Measurements from ENCODE around the gene NCK1. TPM values are rescaled to one million over a fixed set of nuclear protein-coding genes. Genes with fewer than 3 reads are reported as not detected.
"Not testable (repeated sequence)": the region's sequence is repeated elsewhere in the genome, so short reads cannot be mapped to it uniquely, and the experiment has no call there.

NCK1 gene
- total RNA-seq, 1 experiment from 2014 or later = 25.6 TPM

DNA sequence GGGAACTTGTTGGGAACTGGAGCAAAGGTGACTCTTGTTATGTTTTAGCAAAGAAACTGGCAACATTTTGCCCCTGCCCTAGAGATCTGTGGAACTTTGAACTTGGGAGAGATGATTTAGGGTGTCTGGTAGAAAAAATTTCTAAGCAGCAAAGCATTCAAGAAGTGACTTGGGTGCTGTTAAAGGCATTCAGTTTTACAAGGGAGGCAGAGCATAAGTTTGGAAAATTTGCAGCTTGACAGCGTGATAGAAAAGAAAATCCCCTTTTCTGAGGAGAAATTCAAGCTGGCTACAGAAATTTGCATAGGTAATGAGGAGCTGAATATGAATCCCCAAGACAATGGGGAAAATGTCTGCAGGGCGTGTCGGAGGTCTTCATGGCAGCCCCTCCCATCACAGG, 10.2 kb downstream of the NCK1 start:
- intact Hi-C loops (cut with micrococcal nuclease); DNase-seq (ENCODE audit: low read depth, low spot score); H4K20me1 ChIP-seq (ENCODE audit: insufficient read depth); H2AFZ ChIP-seq (ENCODE audit: low read depth, low read length, poor library complexity, severe bottlenecking); POLR2A ChIA-PET; H3K36me3 ChIP-seq (ENCODE audit: control insufficient read depth in 1 of 2, insufficient read depth in 2 of 2, low read length in 2 of 2); H3K4me3 ChIP-seq (replicated peaks in 1 of 2; ENCODE audit: low read depth in 1 of 2, low read length in 2 of 2); CTCF ChIA-PET; H3K27me3 ChIP-seq (ENCODE audit: insufficient read depth, low read length); H3K9ac ChIP-seq (ENCODE audit: low read length); ATAC-seq; H3K9me3 ChIP-seq (ENCODE audit: control insufficient read depth in 1 of 2, insufficient read depth in 1 of 2, low read depth in 1 of 2, low read length in 2 of 2); RAD21 ChIA-PET (ENCODE audit: low non-redundant PET in 1 of 2, low total read pairs in 2 of 2, uncharacterized antibody in 2 of 2, unreplicated experiment in 2 of 2); H3K9me2 ChIP-seq (ENCODE audit: insufficient read depth); H3K4me2 ChIP-seq (ENCODE audit: low read length); H3K4me1 ChIP-seq (ENCODE audit: control insufficient read depth in 1 of 2, insufficient read depth in 2 of 2, low read length in 2 of 2); H3K27ac ChIP-seq (ENCODE audit: low read depth, low read length); BruUV-seq (replicated peaks): not testable (repeated sequence)
- peaks cover 87% of the 10 kb centered on the region for H3K79me2 ChIP-seq (ENCODE audit: insufficient read depth, low read length)

DNA sequence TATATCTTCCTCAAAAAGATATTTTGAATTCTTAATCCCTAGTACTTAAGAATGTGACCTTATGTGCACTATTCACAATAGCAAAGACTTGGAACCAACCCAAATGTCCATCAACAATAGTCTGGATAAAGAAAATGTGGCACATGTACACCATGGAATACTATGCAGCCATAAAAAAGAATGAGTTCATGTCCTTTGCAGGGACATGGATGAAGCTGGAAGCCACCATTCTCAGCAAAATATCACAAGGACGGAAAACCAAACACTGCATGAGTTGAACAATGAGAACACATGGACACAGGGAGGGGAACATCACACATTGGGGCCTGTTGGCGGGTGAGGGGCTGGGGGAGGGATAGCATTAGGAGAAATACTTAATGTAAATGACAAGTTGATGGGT, 17.5 kb downstream of the NCK1 start:
- POLR2A ChIA-PET; DNase-seq (ENCODE audit: low read depth, low spot score): not testable (repeated sequence)

DNA sequence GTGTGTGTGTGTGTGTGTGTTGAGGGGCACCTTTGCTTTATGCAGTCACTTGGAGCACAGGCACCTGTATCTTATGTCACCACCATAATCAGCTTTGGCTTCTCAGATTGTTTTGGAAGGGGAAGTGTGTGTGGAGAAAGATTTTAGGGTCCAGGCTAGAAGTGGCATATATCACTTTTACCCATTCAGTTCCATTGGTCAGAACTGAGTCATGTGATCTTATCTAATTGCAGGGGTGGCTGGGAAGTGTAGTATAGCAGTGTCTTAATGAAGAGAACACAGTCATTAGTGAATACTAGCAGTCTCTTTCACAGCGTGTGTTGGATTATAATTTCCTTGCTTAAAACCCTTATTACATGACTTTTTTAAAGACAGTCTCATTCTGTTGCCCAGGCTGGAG, 20.6 kb downstream of the NCK1 start:
- DNase-seq (ENCODE audit: low read depth, low spot score) (no peak), ATAC-seq (0 out of 2 replicates have a peak, but pooled peaks have one; percentile 58)
- no peaks in the 10 kb centered on the region for H3K27me3 ChIP-seq (ENCODE audit: insufficient read depth, low read length)
- no peaks in the 10 kb centered on the region for H3K36me3 ChIP-seq (ENCODE audit: control insufficient read depth in 1 of 2, insufficient read depth in 2 of 2, low read length in 2 of 2)
- H3K4me3 ChIP-seq (replicated peaks in 1 of 2; ENCODE audit: low read depth in 1 of 2, low read length in 2 of 2) = no peak overlapping the region
- H3K9me3 ChIP-seq (ENCODE audit: control insufficient read depth in 1 of 2, insufficient read depth in 1 of 2, low read depth in 1 of 2, low read length in 2 of 2) = no peaks in the 10 kb centered on the region
- TF ChIP-seq POLR2A (IDR thresholded peaks at IDR 0.05; ENCODE audit: borderline replicate concordance, extremely low read depth, insufficient read depth, insufficient read length) (no peak), EZH2phosphoT487 (IDR thresholded peaks at IDR 0.05; ENCODE audit: borderline replicate concordance) (no peak), SP1 (IDR thresholded peaks at IDR 0.05; ENCODE audit: low read depth) (no peak), ZFX (IDR thresholded peaks at IDR 0.05) (no peak), TCF7L2 (IDR thresholded peaks at IDR 0.05; ENCODE audit: borderline replicate concordance, extremely low read depth, insufficient read depth, insufficient read length) (no peak)
- TF ChIP-seq, protein P1, sequence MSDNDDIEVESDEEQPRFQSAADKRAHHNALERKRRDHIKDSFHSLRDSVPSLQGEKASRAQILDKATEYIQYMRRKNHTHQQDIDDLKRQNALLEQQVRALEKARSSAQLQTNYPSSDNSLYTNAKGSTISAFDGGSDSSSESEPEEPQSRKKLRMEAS (IDR thresholded peaks at IDR 0.05) = no peak
- no TSS peak for BruUV-seq (replicated peaks)
- no peak overlapping the region for H3K4me2 ChIP-seq (ENCODE audit: low read length)
- peaks cover 90% of the 10 kb centered on the region for H3K79me2 ChIP-seq (ENCODE audit: insufficient read depth, low read length)
- ChIA-PET CTCF (no interaction called here), POLR2A (no interaction called here), RAD21 (ENCODE audit: low non-redundant PET in 1 of 2, low total read pairs in 2 of 2, uncharacterized antibody in 2 of 2, unreplicated experiment in 2 of 2) (no interaction called here)
- H3K4me1 ChIP-seq (ENCODE audit: control insufficient read depth in 1 of 2, insufficient read depth in 2 of 2, low read length in 2 of 2) = no peaks in the 10 kb centered on the region
- no peaks in the 10 kb centered on the region for H3K9me2 ChIP-seq (ENCODE audit: insufficient read depth)
- peaks cover 7% of the 10 kb centered on the region; the same call in 1 of the 2 replicates for H4K20me1 ChIP-seq (ENCODE audit: insufficient read depth)
- no peak overlapping the region for H3K27ac ChIP-seq (ENCODE audit: low read depth, low read length)
- H3K9ac ChIP-seq (ENCODE audit: low read length) = no peak overlapping the region
- intact Hi-C loops (cut with micrococcal nuclease) = no loop called here
- no peak overlapping the region for H2AFZ ChIP-seq (ENCODE audit: low read depth, low read length, poor library complexity, severe bottlenecking)

More for the DNA sequence above, 17.5 kb downstream of the NCK1 start:
- H3K4me2 ChIP-seq (ENCODE audit: low read length); H3K9ac ChIP-seq (ENCODE audit: low read length); H3K36me3 ChIP-seq (ENCODE audit: control insufficient read depth in 1 of 2, insufficient read depth in 2 of 2, low read length in 2 of 2); H3K27ac ChIP-seq (ENCODE audit: low read depth, low read length); H4K20me1 ChIP-seq (ENCODE audit: insufficient read depth); BruUV-seq (replicated peaks); H3K9me3 ChIP-seq (ENCODE audit: control insufficient read depth in 1 of 2, insufficient read depth in 1 of 2, low read depth in 1 of 2, low read length in 2 of 2); RAD21 ChIA-PET (ENCODE audit: low non-redundant PET in 1 of 2, low total read pairs in 2 of 2, uncharacterized antibody in 2 of 2, unreplicated experiment in 2 of 2); H3K4me3 ChIP-seq (replicated peaks in 1 of 2; ENCODE audit: low read depth in 1 of 2, low read length in 2 of 2); H3K4me1 ChIP-seq (ENCODE audit: control insufficient read depth in 1 of 2, insufficient read depth in 2 of 2, low read length in 2 of 2); intact Hi-C loops (cut with micrococcal nuclease); ATAC-seq; H2AFZ ChIP-seq (ENCODE audit: low read depth, low read length, poor library complexity, severe bottlenecking); H3K9me2 ChIP-seq (ENCODE audit: insufficient read depth); CTCF ChIA-PET; H3K27me3 ChIP-seq (ENCODE audit: insufficient read depth, low read length): not testable (repeated sequence)
- peaks cover 81% of the 10 kb centered on the region for H3K79me2 ChIP-seq (ENCODE audit: insufficient read depth, low read length)
